NCI-H446 treated with DMSO at 0.1 percent for 48 hours (cell line): ENCODE data around the gene SLC35F1.

Experiments
- DNase-seq: peaks from one replicate; lab custom pipeline; 2025; lab: John Stamatoyannopoulos, UW

The SLC35F1 gene

GRCh38 chr6:118277631-118278030 is 370.6 kb downstream of the SLC35F1 start:
- no peak for DNase-seq

- no peak for DNase-seq
Measured at GRCh38 chr6:118280210-118280609, 373.1 kb downstream of the SLC35F1 start.

GRCh38 chr6:118281291-118281690 is 374.2 kb downstream of the SLC35F1 start:
- DNase-seq = no peak

- peak; percentile 32 for DNase-seq
Measured at GRCh38 chr6:118283766-118284165, 376.7 kb downstream of the SLC35F1 start.

- no peak for DNase-seq
Measured at GRCh38 chr6:118284736-118285360, 377.8 kb downstream of the SLC35F1 start.

GRCh38 chr6:118285791-118286190 is 378.7 kb downstream of the SLC35F1 start:
- DNase-seq = no peak

- DNase-seq = no peak
Measured at GRCh38 chr6:118288355-118289124, 381.5 kb downstream of the SLC35F1 start.

GRCh38 chr6:118292558-118292957 is 385.5 kb downstream of the SLC35F1 start:
- DNase-seq = no peak

GRCh38 chr6:118294906-118295305 is 387.8 kb downstream of the SLC35F1 start:
- no peak for DNase-seq

- DNase-seq = no peak
Measured at GRCh38 chr6:118295336-118295735, 388.3 kb downstream of the SLC35F1 start.

- no peak for DNase-seq
Measured at GRCh38 chr6:118296129-118296901, 389.3 kb downstream of the SLC35F1 start.

- no peak for DNase-seq
Measured at GRCh38 chr6:118297821-118298220, 390.8 kb downstream of the SLC35F1 start.

- DNase-seq = no peak
Measured at GRCh38 chr6:118298476-118299427, 391.7 kb downstream of the SLC35F1 start.

- DNase-seq = no peak
Measured at GRCh38 chr6:118299457-118299856, 392.4 kb downstream of the SLC35F1 start.

- DNase-seq = no peak
Measured at GRCh38 chr6:118304321-118304720, 397.3 kb downstream of the SLC35F1 start.

GRCh38 chr6:118305081-118305480 is 398.0 kb downstream of the SLC35F1 start:
- DNase-seq = no peak

- DNase-seq = no peak
Measured at GRCh38 chr6:118306392-118307238, 399.6 kb downstream of the SLC35F1 start.

- DNase-seq = peak; percentile 27
Measured at GRCh38 chr6:118307581-118307980, 400.5 kb downstream of the SLC35F1 start.

- DNase-seq = no peak
Measured at GRCh38 chr6:118309337-118310093, 402.5 kb downstream of the SLC35F1 start.

GRCh38 chr6:118313208-118313607 is 406.1 kb downstream of the SLC35F1 start:
- no peak for DNase-seq
